ENCODE results near the gene DAPP1.

Gene DAPP1

DNA sequence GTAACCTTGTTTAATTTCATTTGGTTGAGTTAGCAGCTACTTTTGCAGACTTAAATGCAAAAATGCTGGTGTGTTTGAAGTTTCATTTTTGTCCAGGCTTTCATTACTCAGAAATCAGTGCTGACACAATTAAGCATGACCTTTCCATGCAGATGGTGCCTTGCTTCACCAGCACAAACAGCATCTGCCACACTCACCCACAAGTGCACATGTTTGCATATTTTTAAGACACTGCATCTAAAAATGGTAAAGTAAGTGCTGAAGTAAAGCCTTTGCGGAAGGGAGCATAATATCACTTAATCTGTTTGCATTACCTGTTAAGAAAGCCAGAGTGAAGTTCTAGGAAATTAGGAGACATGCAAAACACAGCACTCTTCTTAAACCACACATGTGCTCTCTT, 7.3 kb upstream of the DAPP1 start:
- H3K14ac ChIP-seq (ENCODE audit: low read length): no peak overlapping the region
- H2BK15ac ChIP-seq (ENCODE audit: low read length): no peak overlapping the region
- H4K8ac ChIP-seq (ENCODE audit: low read depth, low read length): no peak overlapping the region
- H3K9me3 ChIP-seq (replicated peaks in 1 of 2; ENCODE audit: control insufficient read depth in 2 of 2, insufficient read depth in 1 of 2, low read depth in 1 of 2, low read length in 2 of 2): no peaks in the 10 kb centered on the region
- no peak overlapping the region for H4K91ac ChIP-seq (ENCODE audit: low read depth, low read length, poor library complexity)
- H2AK5ac ChIP-seq (ENCODE audit: low read depth, low read length): no peak overlapping the region
- no peak overlapping the region for H3K4ac ChIP-seq (ENCODE audit: low read length)
- no peak overlapping the region for H3K18ac ChIP-seq (ENCODE audit: low read length)
- H3K27me3 ChIP-seq (ENCODE audit: control insufficient read depth in 3 of 3, insufficient read depth in 3 of 3, low read depth in 1 of 3, low read length in 3 of 3): no peaks in the 10 kb centered on the region
- no peak overlapping the region for H3K4me2 ChIP-seq (ENCODE audit: insufficient read depth, low read length, poor library complexity, severe bottlenecking)
- H2BK120ac ChIP-seq (ENCODE audit: low read depth, low read length): no peak overlapping the region
- no peak overlapping the region for H3K4me3 ChIP-seq (ENCODE audit: low read length in 2 of 2)
- DNase-seq (ENCODE audit: low spot score): no peak
- H3K4me1 ChIP-seq (ENCODE audit: control insufficient read depth in 2 of 2, insufficient read depth in 1 of 2, low read depth in 1 of 2, low read length in 2 of 2): no peaks in the 10 kb centered on the region
- no peak overlapping the region for H2BK12ac ChIP-seq (ENCODE audit: low read length)
- no peak overlapping the region for H3K9ac ChIP-seq (ENCODE audit: low read depth, low read length, poor library complexity)
- no peaks in the 10 kb centered on the region for H3K79me1 ChIP-seq (ENCODE audit: low read depth, low read length)
- WGBS, 2 donors (ENCODE audit: extremely low coverage in 2 of 2, insufficient read length in 2 of 2, insufficient replicate concordance in 1 of 2): no CpG with 5 or more reads among the region's 1 CpG
- H2BK5ac ChIP-seq (ENCODE audit: low read length): no peak overlapping the region
- no peak overlapping the region for H3K27ac ChIP-seq (replicated peaks; ENCODE audit: low read length)
- no peaks in the 10 kb centered on the region for H3K36me3 ChIP-seq (replicated peaks in 1 of 2; ENCODE audit: control insufficient read depth in 2 of 2, insufficient read depth in 2 of 2, low read length in 2 of 2)
- H2AFZ ChIP-seq (ENCODE audit: low read length): no peak overlapping the region
- no peak overlapping the region for H3K23ac ChIP-seq (ENCODE audit: low read depth, low read length, poor library complexity)

DNA sequence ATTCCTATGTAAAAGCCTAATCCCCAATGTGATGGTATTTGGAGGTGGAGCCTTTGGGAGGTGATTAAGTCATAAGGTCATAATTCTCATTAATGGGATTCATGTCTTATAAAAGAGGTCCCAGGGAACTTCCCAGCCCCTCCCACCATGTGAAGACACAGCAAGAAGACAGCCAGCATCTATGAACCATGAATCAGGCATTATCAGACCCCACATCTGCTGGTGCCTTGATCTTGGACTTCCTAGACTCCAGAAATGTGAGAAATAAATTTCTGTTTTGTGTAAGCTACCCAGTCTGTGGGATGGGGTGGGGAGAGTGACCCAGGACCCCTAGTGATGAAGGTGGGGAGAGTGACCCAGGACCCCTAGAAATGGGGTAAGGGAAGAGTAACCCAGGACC, 6.1 kb upstream of the DAPP1 start:
- no peaks in the 10 kb centered on the region for H3K9me3 ChIP-seq (replicated peaks in 1 of 2; ENCODE audit: control insufficient read depth in 2 of 2, insufficient read depth in 1 of 2, low read depth in 1 of 2, low read length in 2 of 2)

DNA sequence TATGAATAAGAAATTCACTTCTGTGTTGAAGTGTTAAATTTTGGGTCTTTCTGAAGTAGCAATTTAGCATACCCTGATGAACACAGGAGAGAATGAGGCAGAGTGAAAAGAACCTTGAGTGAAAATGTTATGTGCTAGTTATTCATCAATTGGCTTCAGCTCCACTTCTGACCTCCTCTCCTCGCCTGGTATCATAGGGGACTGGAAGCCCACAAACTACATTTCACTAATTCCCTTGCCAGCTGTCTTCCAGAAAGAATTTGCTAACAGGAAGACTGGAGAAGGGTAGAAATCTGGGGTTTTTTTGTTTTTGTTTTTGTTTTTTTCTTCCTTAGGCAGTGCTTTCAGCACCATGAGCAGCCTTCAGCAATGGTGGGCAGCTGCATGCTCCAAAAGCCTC, 5.5 kb upstream of the DAPP1 start:
- H3K9ac ChIP-seq (ENCODE audit: low read depth, low read length, poor library complexity): no peak overlapping the region
- H2AFZ ChIP-seq (ENCODE audit: low read length): no peak overlapping the region
- no peak overlapping the region for H3K4me3 ChIP-seq (ENCODE audit: low read length in 2 of 2)
- H3K4me2 ChIP-seq (ENCODE audit: insufficient read depth, low read length, poor library complexity, severe bottlenecking): no peak overlapping the region
- no peak overlapping the region for H2AK5ac ChIP-seq (ENCODE audit: low read depth, low read length)
- H2BK15ac ChIP-seq (ENCODE audit: low read length): no peak overlapping the region
- no peak overlapping the region for H3K27ac ChIP-seq (replicated peaks; ENCODE audit: low read length)
- no peak overlapping the region for H4K8ac ChIP-seq (ENCODE audit: low read depth, low read length)
- no peaks in the 10 kb centered on the region for H3K9me3 ChIP-seq (replicated peaks in 1 of 2; ENCODE audit: control insufficient read depth in 2 of 2, insufficient read depth in 1 of 2, low read depth in 1 of 2, low read length in 2 of 2)
- H2BK12ac ChIP-seq (ENCODE audit: low read length): no peak overlapping the region
- H4K91ac ChIP-seq (ENCODE audit: low read depth, low read length, poor library complexity): no peak overlapping the region
- no CpG with 5 or more reads among the region's 1 CpG for WGBS, 2 donors (ENCODE audit: extremely low coverage in 2 of 2, insufficient read length in 2 of 2, insufficient replicate concordance in 1 of 2)
- DNase-seq (ENCODE audit: low spot score): no peak
- H3K4ac ChIP-seq (ENCODE audit: low read length): no peak overlapping the region
- no peak overlapping the region for H3K23ac ChIP-seq (ENCODE audit: low read depth, low read length, poor library complexity)
- no peak overlapping the region for H3K14ac ChIP-seq (ENCODE audit: low read length)
- H2BK120ac ChIP-seq (ENCODE audit: low read depth, low read length): no peak overlapping the region
- no peaks in the 10 kb centered on the region for H3K79me1 ChIP-seq (ENCODE audit: low read depth, low read length)
- H3K4me1 ChIP-seq (ENCODE audit: control insufficient read depth in 2 of 2, insufficient read depth in 1 of 2, low read depth in 1 of 2, low read length in 2 of 2): no peaks in the 10 kb centered on the region
- no peak overlapping the region for H2BK5ac ChIP-seq (ENCODE audit: low read length)
- H3K18ac ChIP-seq (ENCODE audit: low read length): no peak overlapping the region
- H3K36me3 ChIP-seq (replicated peaks in 1 of 2; ENCODE audit: control insufficient read depth in 2 of 2, insufficient read depth in 2 of 2, low read length in 2 of 2): no peaks in the 10 kb centered on the region
- peaks cover 0 to 10% (median 0%) of the 10 kb centered on the region in 3 experiments for H3K27me3 ChIP-seq (ENCODE audit: control insufficient read depth in 3 of 3, insufficient read depth in 3 of 3, low read depth in 1 of 3, low read length in 3 of 3)

More for the DNA sequence above, 6.1 kb upstream of the DAPP1 start:
- H2BK5ac ChIP-seq (ENCODE audit: low read length): no peak overlapping the region
- no peak overlapping the region for H4K91ac ChIP-seq (ENCODE audit: low read depth, low read length, poor library complexity)
- no peak overlapping the region for H3K4me2 ChIP-seq (ENCODE audit: insufficient read depth, low read length, poor library complexity, severe bottlenecking)
- no peak for DNase-seq (ENCODE audit: low spot score)
- no peak overlapping the region for H2BK12ac ChIP-seq (ENCODE audit: low read length)
- no peak overlapping the region for H3K14ac ChIP-seq (ENCODE audit: low read length)
- H2BK120ac ChIP-seq (ENCODE audit: low read depth, low read length): no peak overlapping the region
- H3K4me1 ChIP-seq (ENCODE audit: control insufficient read depth in 2 of 2, insufficient read depth in 1 of 2, low read depth in 1 of 2, low read length in 2 of 2): no peaks in the 10 kb centered on the region
- no peak overlapping the region for H3K27ac ChIP-seq (replicated peaks; ENCODE audit: low read length)
- no peak overlapping the region for H3K9ac ChIP-seq (ENCODE audit: low read depth, low read length, poor library complexity)
- H3K27me3 ChIP-seq (ENCODE audit: control insufficient read depth in 3 of 3, insufficient read depth in 3 of 3, low read depth in 1 of 3, low read length in 3 of 3): peaks cover 0 to 4% (median 0%) of the 10 kb centered on the region in 3 experiments
- H3K23ac ChIP-seq (ENCODE audit: low read depth, low read length, poor library complexity): no peak overlapping the region
- H2BK15ac ChIP-seq (ENCODE audit: low read length): no peak overlapping the region
- H3K4me3 ChIP-seq (ENCODE audit: low read length in 2 of 2): no peak overlapping the region
- H3K18ac ChIP-seq (ENCODE audit: low read length): no peak overlapping the region
- no peaks in the 10 kb centered on the region for H3K36me3 ChIP-seq (replicated peaks in 1 of 2; ENCODE audit: control insufficient read depth in 2 of 2, insufficient read depth in 2 of 2, low read length in 2 of 2)
- H4K8ac ChIP-seq (ENCODE audit: low read depth, low read length): no peak overlapping the region
- no peaks in the 10 kb centered on the region for H3K79me1 ChIP-seq (ENCODE audit: low read depth, low read length)
- H2AK5ac ChIP-seq (ENCODE audit: low read depth, low read length): no peak overlapping the region
- H3K4ac ChIP-seq (ENCODE audit: low read length): no peak overlapping the region
- H2AFZ ChIP-seq (ENCODE audit: low read length): no peak overlapping the region

DNA sequence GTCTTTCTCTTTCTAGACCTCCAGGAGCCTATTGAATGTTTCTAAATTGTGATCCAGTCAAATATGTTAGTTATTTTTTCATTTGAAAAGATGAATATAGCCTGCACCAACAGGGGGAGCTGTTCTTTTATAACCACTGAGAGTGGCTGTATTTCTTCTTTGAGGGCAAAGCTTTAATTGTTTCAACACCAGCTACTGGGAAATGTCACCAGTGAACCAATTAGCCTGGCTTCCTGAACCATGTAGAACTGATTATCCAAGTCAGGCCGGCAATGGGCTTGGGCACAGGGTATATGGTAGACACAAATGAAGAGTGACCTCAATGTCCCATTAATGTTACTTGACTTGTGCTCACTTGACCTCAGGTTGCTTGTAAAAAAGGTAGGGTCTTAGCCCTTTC, 4.8 kb upstream of the DAPP1 start:
- Histone ChIP-seq H3K27me3 (ENCODE audit: control insufficient read depth in 3 of 3, insufficient read depth in 3 of 3, low read depth in 1 of 3, low read length in 3 of 3) (peaks cover 0 to 16% (median 0%) of the 10 kb centered on the region in 3 experiments), H3K14ac (ENCODE audit: low read length) (no peak overlapping the region), H3K4me3 (ENCODE audit: low read length in 2 of 2) (no peak overlapping the region), H2BK15ac (ENCODE audit: low read length) (no peak overlapping the region), H3K36me3 (replicated peaks in 1 of 2; ENCODE audit: control insufficient read depth in 2 of 2, insufficient read depth in 2 of 2, low read length in 2 of 2) (no peaks in the 10 kb centered on the region), H4K91ac (ENCODE audit: low read depth, low read length, poor library complexity) (no peak overlapping the region), H2AK5ac (ENCODE audit: low read depth, low read length) (no peak overlapping the region), H3K9me3 (replicated peaks in 1 of 2; ENCODE audit: control insufficient read depth in 2 of 2, insufficient read depth in 1 of 2, low read depth in 1 of 2, low read length in 2 of 2) (no peaks in the 10 kb centered on the region), H3K4me1 (ENCODE audit: control insufficient read depth in 2 of 2, insufficient read depth in 1 of 2, low read depth in 1 of 2, low read length in 2 of 2) (no peaks in the 10 kb centered on the region), H2AFZ (ENCODE audit: low read length) (no peak overlapping the region), H3K18ac (ENCODE audit: low read length) (no peak overlapping the region), H3K27ac (replicated peaks; ENCODE audit: low read length) (no peak overlapping the region), H3K4ac (ENCODE audit: low read length) (no peak overlapping the region), H3K23ac (ENCODE audit: low read depth, low read length, poor library complexity) (no peak overlapping the region), H2BK5ac (ENCODE audit: low read length) (no peak overlapping the region), H2BK12ac (ENCODE audit: low read length) (no peak overlapping the region), H3K79me1 (ENCODE audit: low read depth, low read length) (no peaks in the 10 kb centered on the region), H3K4me2 (ENCODE audit: insufficient read depth, low read length, poor library complexity, severe bottlenecking) (no peak overlapping the region), H4K8ac (ENCODE audit: low read depth, low read length) (no peak overlapping the region), H3K9ac (ENCODE audit: low read depth, low read length, poor library complexity) (no peak overlapping the region), H2BK120ac (ENCODE audit: low read depth, low read length) (no peak overlapping the region)
- DNase-seq (ENCODE audit: low spot score): no peak
- WGBS, 2 donors (ENCODE audit: extremely low coverage in 2 of 2, insufficient read length in 2 of 2, insufficient replicate concordance in 1 of 2): no CpG with 5 or more reads among the region's 1 CpG

All from neuronal stem cell (in vitro differentiated cells).